Measurements from ENCODE around the gene THAP3. TPM values are rescaled to one million over a fixed set of nuclear protein-coding genes. Genes with fewer than 3 reads are reported as not detected.

Gene THAP3
- total RNA-seq, 5 donors from 2014 or later (not counting 1 experiment from before 2014, with no cell fraction given) = 12.8 to 37.1 (median 26.1) TPM

GRCh38 chr1:6675941-6676340, 51.3 kb downstream of the THAP3 start:
- H3K36me3 ChIP-seq (ENCODE audit: control insufficient read depth in 2 of 2, extremely low read depth in 1 of 2, insufficient read depth in 1 of 2, low read length in 1 of 2) = peaks cover 5 to 50% of the 10 kb centered on the region in 2 donors

More at GRCh38 chr1:6675941-6676340, 51.3 kb downstream of the THAP3 start:
- ATAC-seq (replicated peaks in 1 of 4) (no peak), DNase-seq (no peak)
- H3K4me3 ChIP-seq (ENCODE audit: control insufficient read depth in 1 of 2, extremely low read depth in 1 of 2, low read length in 1 of 2) = no peak overlapping the region
- H3K27ac ChIP-seq (ENCODE audit: low read length) = no peak overlapping the region
- ChIA-PET CTCF (no interaction called here), POLR2A (no interaction called here)
- H3K9me3 Mint-ChIP-seq = no peaks in the 10 kb centered on the region
- H3K36me3 Mint-ChIP-seq = peaks cover 50% of the 10 kb centered on the region
- no peaks in the 10 kb centered on the region for H3K27me3 ChIP-seq (replicated peaks in 1 of 2; ENCODE audit: control insufficient read depth in 2 of 2, extremely low read depth in 1 of 2, insufficient read depth in 2 of 2, low read length in 1 of 2)
- H3K27ac Mint-ChIP-seq = no peak overlapping the region
- H3K4me3 Mint-ChIP-seq = no peak overlapping the region
- no peaks in the 10 kb centered on the region for H3K27me3 Mint-ChIP-seq
- H3K9me3 ChIP-seq = no peaks in the 10 kb centered on the region
- H3K4me1 ChIP-seq (ENCODE audit: control insufficient read depth in 1 of 2, extremely low read depth in 1 of 2, insufficient read depth in 2 of 2, low read length in 2 of 2) = no peaks in the 10 kb centered on the region
- H3K4me1 Mint-ChIP-seq = no peaks in the 10 kb centered on the region
- no CpG with 5 or more reads among the region's 2 CpGs for WGBS (ENCODE audit: insufficient coverage)

Other genes starting within 250 kb of the THAP3 start
- 1 to 10 TPM; 6.1 to 9.3 (median 7.4) TPM for gene ACOT7, start 231.1 kb upstream of the THAP3 start, total RNA-seq
- under 1 TPM in 1 of 5 donors, not detected in 4; 0.16 TPM for gene HES2, start 204.9 kb upstream of the THAP3 start, total RNA-seq
- gene ESPN, start 200.1 kb upstream of the THAP3 start, total RNA-seq = 1 to 10 TPM; 2.1 to 9.2 (median 6.2) TPM
- 100 to 1,000 TPM; 215 to 580 (median 446) TPM for gene TNFRSF25, start 158.7 kb upstream of the THAP3 start, total RNA-seq
- gene PLEKHG5, start 133.2 kb upstream of the THAP3 start, total RNA-seq = 10 to 100 TPM in 1 of 5 donors, 1 to 10 TPM in 4; 7.1 to 18.2 (median 8.4) TPM
- 10 to 100 TPM; 48.6 to 66.6 (median 58.7) TPM for gene NOL9, start 70.4 kb upstream of the THAP3 start, total RNA-seq
- gene TAS1R1, start 69.6 kb upstream of the THAP3 start, total RNA-seq = not detected
- 10 to 100 TPM; 42.2 to 82.3 (median 70.3) TPM for gene ZBTB48, start 44.9 kb upstream of the THAP3 start, total RNA-seq
- 10 to 100 TPM; 21.9 to 72.3 (median 61.6) TPM for gene KLHL21, start 22.0 kb upstream of the THAP3 start, total RNA-seq
- gene PHF13, start 11.1 kb upstream of the THAP3 start, total RNA-seq = 10 to 100 TPM in 3 of 5 donors, 1 to 10 TPM in 2; 6.0 to 12.7 (median 11.9) TPM
- gene DNAJC11, start 76.9 kb downstream of the THAP3 start, total RNA-seq = 10 to 100 TPM; 38.5 to 45.2 (median 42.1) TPM
- 10 to 100 TPM; 29.7 to 37.4 (median 34.6) TPM for gene CAMTA1, start 160.6 kb downstream of the THAP3 start, total RNA-seq